Measurements from ENCODE around the gene KLK10.

- TF ChIP-seq, protein P1, sequence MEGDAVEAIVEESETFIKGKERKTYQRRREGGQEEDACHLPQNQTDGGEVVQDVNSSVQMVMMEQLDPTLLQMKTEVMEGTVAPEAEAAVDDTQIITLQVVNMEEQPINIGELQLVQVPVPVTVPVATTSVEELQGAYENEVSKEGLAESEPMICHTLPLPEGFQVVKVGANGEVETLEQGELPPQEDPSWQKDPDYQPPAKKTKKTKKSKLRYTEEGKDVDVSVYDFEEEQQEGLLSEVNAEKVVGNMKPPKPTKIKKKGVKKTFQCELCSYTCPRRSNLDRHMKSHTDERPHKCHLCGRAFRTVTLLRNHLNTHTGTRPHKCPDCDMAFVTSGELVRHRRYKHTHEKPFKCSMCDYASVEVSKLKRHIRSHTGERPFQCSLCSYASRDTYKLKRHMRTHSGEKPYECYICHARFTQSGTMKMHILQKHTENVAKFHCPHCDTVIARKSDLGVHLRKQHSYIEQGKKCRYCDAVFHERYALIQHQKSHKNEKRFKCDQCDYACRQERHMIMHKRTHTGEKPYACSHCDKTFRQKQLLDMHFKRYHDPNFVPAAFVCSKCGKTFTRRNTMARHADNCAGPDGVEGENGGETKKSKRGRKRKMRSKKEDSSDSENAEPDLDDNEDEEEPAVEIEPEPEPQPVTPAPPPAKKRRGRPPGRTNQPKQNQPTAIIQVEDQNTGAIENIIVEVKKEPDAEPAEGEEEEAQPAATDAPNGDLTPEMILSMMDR (IDR thresholded peaks at IDR 0.05) = no peak
- TF ChIP-seq POLR2A (IDR thresholded peaks at IDR 0.05) = no peak
Measured at GRCh38 chr19:50963381-50963780, 56.1 kb downstream of the KLK10 start.

Measured in heart left ventricle (tissue), 13 donors.